Mucosa of descending colon (tissue), 3 donors: Measurements from ENCODE around the gene FBXL16. TPM values are rescaled to one million over a fixed set of nuclear protein-coding genes. Genes with fewer than 3 reads are reported as not detected.

Experiments used
- ATAC-seq: fragments of 200-7000 bp; cut with Tn5 transposase; one replicate; pipeline ENCODE4 v1.9.1; 2020; ENCODE audit warnings: mild to moderate bottlenecking, moderate library complexity
- DNase-seq, 3 donors: peaks; one replicate each; pipeline ENCODE4 v3.0.0-alpha.2; 2020
- H3K36me3 ChIP-seq: fragments of 200-600 bp; one replicate; pipeline ENCODE4 v1.8.0; 2021; ENCODE audit warnings: low read depth, mild to moderate bottlenecking
- H3K4me1 ChIP-seq: fragments of 200-600 bp; one replicate; pipeline ENCODE4 v1.8.0; 2021; ENCODE audit warnings: low read depth, mild to moderate bottlenecking
- H3K4me3 ChIP-seq: fragments of 200-600 bp; one replicate; pipeline ENCODE4 v1.8.0; 2021; ENCODE audit warnings: mild to moderate bottlenecking
- H3K9me3 ChIP-seq: fragments of 200-600 bp; one replicate; pipeline ENCODE4 v1.8.0; 2021; ENCODE audit warnings: mild to moderate bottlenecking
- intact Hi-C, 2 donors: fragments of 100-400 bp; cut with DNase I in 1 of 2; cut with micrococcal nuclease in 1 of 2; formaldehyde crosslinking; loops; one replicate each; pipeline versions ENCODE4 v1.11.0 to v1.11.1; 2022; cut with DNase I, micrococcal nuclease
- total RNA-seq, 3 donors: library from RNA; stranded (reverse); fragmentation: NEBNext Ultra II Directional in 2 of 3; extraction: Animal tissue kit (Norgen Biotek cat#: 25700) in 2 of 3; gene quantifications; one replicate each; pipeline versions ENCODE4 v1.2.1 to v1.2.4, GENCODE V29; 2021 to 2023
- TF ChIP-seq, protein P1 (sequence below): fragments of 200-600 bp; IDR thresholded peaks from one replicate; pipeline ENCODE4 v1.8.0; 2022; ENCODE audit warnings: antibody characterized with exemption, mild to moderate bottlenecking
- donor health status: DM: no; HTN: no; CAD: no; lungs with moderate emphysema.
- donor health status: DM: no; HTN: no; CAD: no.
- donor health status: DM: no; HTN: yes; CAD: no.

FBXL16 gene
- total RNA-seq, 3 donors from 2014 or later: 1.3 to 2.2 (median 2.1) TPM

DNA sequence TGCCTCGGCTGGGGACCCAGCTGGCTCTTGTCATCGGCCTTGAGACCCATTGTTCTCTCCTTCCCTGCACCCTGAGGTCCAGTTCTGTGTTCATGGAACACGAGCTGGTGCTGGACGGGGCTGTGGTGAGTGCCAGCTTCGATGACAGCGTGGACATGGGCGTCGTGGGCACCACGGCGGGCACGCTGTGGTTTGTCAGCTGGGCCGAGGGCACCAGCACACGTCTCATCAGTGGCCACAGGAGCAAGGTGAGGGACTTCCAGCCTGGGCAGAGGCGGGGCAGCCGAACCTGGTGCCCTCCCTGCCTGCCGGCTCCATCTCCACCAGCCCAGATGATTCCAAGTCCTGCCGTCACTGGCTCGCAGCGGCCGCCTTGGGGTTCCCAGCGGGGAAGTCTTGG lies 43.0 kb downstream of the FBXL16 start:
- H3K9me3 ChIP-seq: no peaks in the 10 kb centered on the region
- H3K4me1 ChIP-seq: peaks cover 12% of the 10 kb centered on the region
- ATAC-seq (no peak), DNase-seq (no peak)
- no peaks in the 10 kb centered on the region for H3K36me3 ChIP-seq
- TF ChIP-seq, protein P1, sequence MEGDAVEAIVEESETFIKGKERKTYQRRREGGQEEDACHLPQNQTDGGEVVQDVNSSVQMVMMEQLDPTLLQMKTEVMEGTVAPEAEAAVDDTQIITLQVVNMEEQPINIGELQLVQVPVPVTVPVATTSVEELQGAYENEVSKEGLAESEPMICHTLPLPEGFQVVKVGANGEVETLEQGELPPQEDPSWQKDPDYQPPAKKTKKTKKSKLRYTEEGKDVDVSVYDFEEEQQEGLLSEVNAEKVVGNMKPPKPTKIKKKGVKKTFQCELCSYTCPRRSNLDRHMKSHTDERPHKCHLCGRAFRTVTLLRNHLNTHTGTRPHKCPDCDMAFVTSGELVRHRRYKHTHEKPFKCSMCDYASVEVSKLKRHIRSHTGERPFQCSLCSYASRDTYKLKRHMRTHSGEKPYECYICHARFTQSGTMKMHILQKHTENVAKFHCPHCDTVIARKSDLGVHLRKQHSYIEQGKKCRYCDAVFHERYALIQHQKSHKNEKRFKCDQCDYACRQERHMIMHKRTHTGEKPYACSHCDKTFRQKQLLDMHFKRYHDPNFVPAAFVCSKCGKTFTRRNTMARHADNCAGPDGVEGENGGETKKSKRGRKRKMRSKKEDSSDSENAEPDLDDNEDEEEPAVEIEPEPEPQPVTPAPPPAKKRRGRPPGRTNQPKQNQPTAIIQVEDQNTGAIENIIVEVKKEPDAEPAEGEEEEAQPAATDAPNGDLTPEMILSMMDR: no peak
- intact Hi-C loops: loop anchor here (10.0 kb wide), 1 partner anchor 88 kb away; no protein-coding TSS in a partner anchor
- H3K4me3 ChIP-seq: no peak overlapping the region

DNA sequence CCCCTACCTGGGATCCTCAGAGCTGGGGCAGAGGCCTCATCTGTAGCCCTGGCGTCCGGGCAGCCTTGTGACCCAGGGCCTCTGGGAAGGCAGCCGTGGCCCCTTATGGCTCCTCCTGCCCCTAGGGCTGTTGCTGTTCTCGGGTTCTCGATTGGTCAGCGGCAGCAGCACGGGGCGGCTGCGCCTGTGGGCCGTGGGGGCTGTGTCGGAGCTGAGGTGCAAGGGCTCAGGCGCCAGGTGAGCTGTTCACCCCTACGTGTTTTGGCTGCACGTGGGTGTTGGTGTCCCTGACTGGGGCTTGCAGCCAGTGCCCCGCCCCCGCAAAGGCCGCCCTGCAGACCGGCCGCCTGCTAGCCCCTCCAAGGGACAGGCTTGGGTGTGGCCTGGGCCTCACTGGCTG lies 43.5 kb downstream of the FBXL16 start:
- Histone ChIP-seq H3K36me3 (no peaks in the 10 kb centered on the region), H3K9me3 (no peaks in the 10 kb centered on the region), H3K4me1 (peaks cover 12% of the 10 kb centered on the region), H3K4me3 (no peak overlapping the region)
- ATAC-seq (no peak), DNase-seq (peak in 1 of 3 donors; percentile 35)
- intact Hi-C loops: loop anchor here (10.0 kb wide), 1 partner anchor 87 kb away; no protein-coding TSS in a partner anchor
- TF ChIP-seq, protein P1: no peak

DNA sequence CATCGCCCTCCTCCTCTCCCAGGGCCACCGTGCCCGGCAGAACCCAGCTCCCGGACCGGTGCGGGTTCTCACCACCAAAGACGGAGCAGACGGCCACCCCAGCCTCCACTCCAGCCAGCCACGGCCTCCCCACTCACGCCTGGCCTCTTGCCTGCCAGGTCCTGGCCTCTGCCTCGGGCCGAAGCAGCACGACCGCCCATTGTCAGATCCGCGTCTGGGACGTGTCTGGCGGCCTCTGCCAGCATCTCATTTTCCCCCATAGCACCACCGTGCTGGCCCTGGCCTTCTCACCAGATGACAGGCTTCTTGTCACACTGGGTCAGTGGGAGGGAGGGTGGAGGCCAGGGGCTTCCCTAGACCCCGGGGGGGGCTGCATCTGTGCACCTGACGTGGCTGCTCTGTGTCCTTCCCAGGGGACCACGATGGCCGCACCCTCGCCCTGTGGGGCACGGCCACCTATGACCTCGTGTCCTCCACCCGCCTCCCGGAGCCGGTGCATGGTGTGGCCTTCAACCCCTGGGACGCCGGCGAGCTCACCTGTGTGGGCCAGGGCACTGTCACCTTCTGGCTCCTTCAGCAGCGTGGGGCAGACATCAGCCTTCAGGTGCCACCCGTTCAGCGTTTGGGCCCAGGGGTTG lies 44.3 kb downstream of the FBXL16 start:
- Histone ChIP-seq H3K4me1 (peaks cover 12% of the 10 kb centered on the region), H3K4me3 (no peak overlapping the region), H3K36me3 (no peaks in the 10 kb centered on the region), H3K9me3 (no peaks in the 10 kb centered on the region)
- no peak for DNase-seq
- intact Hi-C loops: loop anchor here (10.0 kb wide), 1 partner anchor 87 kb away; no protein-coding TSS in a partner anchor
- ATAC-seq: no peak
- TF ChIP-seq, protein P1: no peak

DNA sequence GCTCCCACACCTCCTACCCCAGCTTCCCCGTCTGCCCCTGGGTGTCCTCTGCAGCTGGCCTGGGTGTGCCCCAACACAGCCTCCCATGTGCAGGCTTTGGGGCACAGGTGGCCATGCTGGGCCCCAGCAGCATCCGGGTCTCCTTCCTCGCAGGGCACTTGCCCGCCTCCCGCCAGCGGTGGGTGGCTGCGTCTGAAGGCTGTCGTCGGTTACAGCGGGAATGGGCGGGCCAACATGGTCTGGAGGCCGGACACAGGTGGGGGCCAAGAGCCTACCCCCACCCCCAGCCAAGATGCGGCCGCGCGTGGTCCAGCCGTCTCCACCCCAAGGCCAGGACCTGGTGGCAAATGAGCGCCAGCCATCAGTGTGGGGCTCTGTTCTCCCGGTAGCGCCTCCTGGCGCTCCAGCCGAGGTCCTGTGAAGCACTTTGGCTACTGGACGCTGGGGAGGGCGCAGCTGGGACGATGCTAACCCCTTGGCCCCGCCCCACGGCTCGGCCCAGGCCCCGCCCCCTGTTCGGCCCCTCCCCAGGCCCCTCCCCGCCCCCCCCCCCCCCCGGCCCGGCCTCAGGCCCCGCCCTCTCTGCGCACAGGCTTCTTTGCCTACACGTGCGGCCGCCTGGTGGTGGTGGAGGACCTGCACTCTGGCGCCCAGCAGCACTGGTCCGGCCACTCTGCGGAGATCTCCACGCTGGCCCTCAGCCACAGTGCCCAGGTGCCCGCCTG lies 45.0 kb downstream of the FBXL16 start:
- H3K4me1 ChIP-seq: peaks cover 12% of the 10 kb centered on the region
- TF ChIP-seq, protein P1: peak; percentile 48
- H3K4me3 ChIP-seq: no peak overlapping the region
- DNase-seq (peak; percentile 91 to 93 (median 93)), ATAC-seq (peak; percentile 95)
- H3K36me3 ChIP-seq: no peaks in the 10 kb centered on the region
- H3K9me3 ChIP-seq: no peaks in the 10 kb centered on the region
- intact Hi-C loops: loop anchor here (10.0 kb wide), 1 partner anchor 86 kb away; no protein-coding TSS in a partner anchor

DNA sequence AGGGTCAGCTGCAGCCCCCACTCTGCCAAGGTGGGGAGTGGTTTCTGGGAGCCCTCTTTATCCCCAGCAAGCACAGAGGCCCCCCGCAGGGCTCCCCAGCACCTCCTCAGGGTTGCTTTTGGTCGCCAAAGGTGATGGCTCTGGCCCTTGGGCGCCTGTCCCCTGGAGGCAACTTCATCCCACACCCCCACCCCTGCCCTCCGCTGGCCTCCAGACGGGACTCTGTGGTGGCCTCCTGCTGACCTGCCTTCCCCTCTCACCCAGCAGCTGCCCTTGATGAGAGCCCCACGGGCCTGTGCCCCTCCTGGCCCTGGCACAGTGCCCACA lies 45.5 kb downstream of the FBXL16 start:
- intact Hi-C loops: loop anchor here (10.0 kb wide), 1 partner anchor 85 kb away; no protein-coding TSS in a partner anchor
- DNase-seq: no peak
- H3K9me3 ChIP-seq: no peaks in the 10 kb centered on the region
- H3K36me3 ChIP-seq: no peaks in the 10 kb centered on the region
- ATAC-seq: no peak
- TF ChIP-seq, protein P1: no peak
- H3K4me1 ChIP-seq: peaks cover 12% of the 10 kb centered on the region
- no peak overlapping the region for H3K4me3 ChIP-seq
